LoVo (cell line): ENCODE results near the gene TNFRSF18.

Experiments
- DNase-seq: peaks from one replicate; pipeline ENCODE4 v3.0.0-alpha.2; 2016; ENCODE audit warnings: low spot score

Gene TNFRSF18

DNA sequence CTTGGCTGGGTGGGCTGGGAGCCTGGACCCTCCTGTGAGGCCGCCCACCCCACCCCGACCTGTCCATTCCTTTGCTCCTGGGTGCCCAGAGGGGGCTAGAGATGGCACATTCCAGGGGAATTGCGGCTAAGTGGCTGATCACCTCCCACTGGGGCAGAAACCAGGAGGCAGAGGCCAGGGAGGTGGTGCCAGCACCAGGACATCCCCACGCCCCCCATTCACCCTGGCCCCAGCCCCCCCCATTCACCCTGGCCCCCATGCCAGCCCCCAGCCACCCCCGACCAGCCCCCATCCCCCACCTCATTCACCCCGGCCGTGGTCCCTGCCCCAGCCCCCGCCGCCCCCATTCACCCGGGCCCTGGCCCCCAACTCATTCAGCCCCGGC, 33.9 kb upstream of the TNFRSF18 start:
- DNase-seq: no peak

DNA sequence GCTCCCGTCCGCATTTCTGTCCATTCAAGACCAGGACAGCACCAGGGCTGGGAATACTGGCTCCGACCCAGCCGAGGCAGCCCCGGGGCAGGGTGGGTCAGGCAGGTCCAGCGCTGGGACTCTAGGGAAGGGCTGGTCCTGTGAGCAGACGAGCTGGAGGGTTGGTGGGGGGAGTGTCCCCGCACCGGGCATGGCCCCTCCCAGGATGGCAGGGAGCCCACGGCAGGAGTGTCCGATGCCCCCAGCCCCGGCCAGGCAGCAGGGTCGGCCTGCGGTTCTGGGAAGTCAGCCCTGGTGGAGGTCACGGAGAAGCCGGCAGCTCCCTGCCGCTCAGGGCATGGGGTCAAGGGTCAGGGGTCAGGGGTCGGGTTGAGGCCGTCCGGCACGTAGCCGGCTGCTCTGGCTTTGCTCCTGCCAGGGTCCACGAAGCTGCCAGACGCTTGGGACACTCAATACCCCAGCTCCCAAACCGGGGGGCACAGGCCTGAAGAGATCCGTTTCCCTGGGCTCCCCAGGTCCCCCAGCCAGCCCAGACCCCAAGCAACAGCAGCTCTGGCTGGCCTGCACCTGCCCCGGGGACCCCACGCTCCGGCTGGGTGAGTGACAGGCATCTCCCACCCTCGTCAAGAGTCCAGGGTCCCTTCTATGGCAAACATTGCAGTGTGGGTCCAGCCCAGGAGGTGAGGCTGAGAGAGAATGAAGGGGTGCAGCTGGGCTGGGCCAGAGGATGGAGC, 33.4 kb upstream of the TNFRSF18 start:
- DNase-seq: no peak

DNA sequence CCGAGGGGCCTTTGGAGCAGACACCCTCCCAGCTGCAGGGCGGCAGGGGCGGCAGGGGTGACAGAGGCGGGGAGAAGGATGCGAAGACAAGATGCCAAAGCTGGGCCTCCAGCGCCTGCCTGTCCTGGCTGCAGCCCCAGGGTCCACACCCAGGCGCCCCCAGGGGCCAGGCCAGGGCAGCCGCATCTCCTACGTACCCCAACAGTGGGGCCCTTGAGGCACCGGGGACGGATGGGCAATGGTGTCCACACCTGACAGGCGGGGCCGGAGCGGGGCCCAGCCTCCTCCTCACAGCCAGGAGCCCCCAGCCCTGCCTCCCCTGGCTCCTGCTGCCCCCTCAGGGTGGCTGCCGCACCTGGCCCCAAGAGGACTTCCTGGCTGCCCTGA, 32.8 kb upstream of the TNFRSF18 start:
- DNase-seq: no peak

DNA sequence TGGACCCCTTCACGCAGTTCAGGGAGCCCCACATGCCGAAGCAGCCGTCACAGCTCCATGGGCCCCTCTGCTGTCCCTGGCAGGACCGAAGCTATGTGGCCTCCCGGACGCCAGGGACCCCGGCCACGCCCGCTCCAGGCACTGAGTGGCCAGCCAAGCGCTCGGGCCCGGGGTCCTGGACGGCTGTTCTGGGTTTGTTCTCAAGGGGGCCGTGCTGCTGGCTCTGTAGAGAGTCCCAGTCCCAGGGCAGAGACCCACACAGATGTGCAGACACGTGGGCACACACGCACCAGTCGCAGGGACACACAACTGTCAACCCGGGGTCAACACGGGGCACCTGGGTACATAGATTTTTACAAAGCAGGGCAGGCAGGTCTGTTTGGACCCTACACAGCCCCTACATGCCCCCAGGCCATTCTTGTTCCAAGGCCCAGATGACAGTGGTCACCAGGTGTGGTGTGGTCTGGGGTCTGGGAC, 32.3 kb upstream of the TNFRSF18 start:
- DNase-seq: no peak

DNA sequence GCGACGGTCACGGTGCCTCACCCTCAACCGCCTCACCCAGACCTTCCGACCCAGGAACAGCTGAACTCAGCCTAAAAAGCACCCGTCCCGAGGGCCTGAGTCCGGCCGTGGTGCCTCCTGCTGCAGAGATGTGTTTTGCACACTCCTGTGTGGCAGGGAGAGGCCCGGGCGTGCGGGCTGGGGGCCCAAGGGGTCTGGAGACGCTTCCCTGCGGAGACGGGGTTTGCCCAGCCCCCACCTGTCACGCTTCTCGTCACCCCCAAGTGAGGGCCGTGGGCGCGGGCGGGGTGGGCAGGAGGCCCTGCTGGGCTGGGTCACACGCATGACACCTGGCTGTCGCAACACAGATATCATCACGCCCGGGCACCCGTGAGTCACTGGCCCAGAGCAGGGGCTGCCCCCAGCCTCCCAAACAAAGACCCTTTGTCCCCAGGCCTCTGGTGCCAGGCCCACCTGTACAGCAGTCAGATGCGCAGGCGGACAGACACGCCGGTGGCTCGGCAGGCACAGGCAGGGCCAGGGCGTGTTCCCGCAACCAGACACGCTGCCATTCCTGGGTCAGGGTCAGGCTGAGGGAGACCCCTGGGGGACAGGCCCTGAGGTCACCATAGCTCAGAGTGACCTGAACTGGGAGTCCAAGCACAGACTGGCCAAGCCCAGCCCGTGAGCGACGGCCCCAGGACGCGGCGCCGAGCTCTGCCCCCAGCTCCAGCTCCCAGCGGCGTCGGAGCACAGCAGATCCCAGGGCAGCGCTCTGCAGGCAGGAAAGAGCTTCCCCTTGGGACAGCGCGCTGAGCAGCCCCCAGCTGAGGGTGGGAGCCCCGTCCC, 31.7 kb upstream of the TNFRSF18 start:
- DNase-seq: no peak

DNA sequence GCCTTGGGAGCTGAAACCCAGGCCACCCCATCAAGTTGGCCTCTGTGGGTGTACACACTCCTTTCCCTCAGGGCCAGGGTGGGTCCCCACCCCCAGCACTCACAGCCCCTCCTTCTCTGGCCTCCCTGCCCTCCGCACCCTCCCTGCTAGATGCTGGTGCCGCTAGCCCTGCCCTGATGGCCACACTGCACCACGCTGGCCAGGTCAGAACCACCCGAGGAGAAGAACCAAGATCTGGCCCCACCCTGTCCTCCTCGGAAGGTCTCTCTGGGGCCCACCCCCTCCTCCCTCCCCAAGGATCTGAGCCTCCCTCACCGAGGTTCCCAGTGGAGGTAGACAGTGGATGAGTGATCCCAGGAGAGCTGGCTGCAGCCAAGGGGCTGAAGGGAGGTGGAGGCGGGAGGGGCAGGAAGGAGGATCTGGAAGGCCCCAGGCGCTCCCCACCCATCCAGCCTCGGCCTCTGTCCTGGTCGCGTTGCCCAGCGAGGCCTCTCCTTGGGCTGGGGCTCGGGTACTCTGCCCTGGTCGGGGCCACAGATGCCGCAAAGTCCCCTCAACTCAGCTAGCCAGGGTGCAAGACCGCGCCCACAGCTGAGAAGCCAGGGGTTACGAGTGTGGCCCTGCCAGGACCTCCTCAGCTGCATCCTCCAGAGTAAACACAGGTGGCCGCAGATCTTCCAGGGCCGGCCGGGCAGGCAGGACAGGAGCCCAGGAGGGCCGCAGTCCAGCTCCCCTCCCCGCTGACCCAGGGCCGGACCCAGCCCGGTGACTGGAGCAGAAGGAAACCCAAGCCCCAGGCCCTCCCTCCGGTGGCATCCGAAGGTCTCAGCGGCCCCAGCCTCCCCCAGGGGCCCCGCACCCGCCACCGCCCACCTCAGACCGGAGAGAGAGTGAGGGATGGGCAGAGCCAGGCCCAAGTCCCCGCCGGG, 30.8 kb upstream of the TNFRSF18 start:
- no peak for DNase-seq

DNA sequence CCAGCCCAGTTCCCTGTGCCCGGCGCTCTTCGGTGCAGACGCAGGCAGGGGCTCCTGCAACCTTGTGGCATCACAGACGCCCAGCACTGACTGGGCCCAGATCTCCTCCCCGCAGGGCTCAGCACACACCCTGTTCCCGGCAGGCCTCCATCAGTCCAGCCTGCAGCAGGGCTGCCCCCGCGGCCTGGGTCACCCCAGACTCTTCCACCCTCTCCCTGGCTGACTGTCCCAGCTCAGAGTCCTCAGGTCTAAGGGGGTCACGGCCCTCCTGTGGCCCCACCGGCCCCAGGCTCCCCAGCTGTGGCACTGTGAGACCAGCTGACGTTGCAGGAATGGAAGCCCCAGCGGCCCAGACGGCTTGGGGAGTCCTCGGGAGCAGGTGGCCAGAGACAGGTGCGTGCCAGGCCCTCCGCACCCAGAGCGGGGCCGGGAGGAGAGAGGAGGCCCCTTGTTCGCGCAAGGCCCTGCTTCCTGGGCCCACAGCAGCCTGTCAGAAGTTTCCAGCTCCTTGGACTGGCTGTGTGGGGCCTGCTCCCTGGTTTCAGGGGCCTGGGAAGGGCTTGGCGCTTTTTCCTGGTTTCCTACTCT, 29.9 kb upstream of the TNFRSF18 start:
- DNase-seq: no peak

DNA sequence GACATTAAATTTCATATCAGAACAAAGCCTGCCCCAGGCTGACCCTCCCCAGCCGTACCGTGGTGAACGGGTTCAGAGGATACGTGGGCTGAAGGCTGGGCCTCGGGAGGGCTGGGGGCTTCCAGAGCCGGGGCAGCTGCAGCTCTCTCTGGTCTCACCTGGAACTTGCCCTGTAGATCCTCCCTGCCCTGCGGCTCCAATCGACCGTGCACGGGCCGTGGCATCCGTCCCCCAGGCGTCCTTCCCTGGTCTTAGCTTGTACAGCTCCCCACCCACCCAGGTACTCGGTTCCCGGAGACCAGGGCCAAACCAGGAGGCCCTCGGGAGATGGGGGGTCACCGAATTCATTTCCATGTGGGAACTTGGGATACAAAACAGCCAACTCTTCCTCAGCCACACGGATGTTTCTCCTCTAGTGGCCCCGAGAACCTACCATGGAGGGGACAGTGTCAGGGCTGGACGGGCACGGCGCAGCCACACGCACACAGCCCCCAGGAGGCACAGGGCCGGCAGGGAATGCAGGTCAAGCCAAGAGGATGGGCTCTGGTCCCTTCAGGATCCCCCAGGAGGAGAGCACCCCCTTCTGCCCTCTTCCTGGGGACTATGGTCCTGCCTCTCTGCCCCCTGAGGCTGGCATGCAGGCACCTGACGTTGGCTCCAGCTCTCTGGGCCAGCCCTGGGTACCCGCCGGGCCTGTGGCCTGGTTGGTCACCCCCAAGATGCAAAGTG, 28.8 kb upstream of the TNFRSF18 start:
- no peak for DNase-seq

DNA sequence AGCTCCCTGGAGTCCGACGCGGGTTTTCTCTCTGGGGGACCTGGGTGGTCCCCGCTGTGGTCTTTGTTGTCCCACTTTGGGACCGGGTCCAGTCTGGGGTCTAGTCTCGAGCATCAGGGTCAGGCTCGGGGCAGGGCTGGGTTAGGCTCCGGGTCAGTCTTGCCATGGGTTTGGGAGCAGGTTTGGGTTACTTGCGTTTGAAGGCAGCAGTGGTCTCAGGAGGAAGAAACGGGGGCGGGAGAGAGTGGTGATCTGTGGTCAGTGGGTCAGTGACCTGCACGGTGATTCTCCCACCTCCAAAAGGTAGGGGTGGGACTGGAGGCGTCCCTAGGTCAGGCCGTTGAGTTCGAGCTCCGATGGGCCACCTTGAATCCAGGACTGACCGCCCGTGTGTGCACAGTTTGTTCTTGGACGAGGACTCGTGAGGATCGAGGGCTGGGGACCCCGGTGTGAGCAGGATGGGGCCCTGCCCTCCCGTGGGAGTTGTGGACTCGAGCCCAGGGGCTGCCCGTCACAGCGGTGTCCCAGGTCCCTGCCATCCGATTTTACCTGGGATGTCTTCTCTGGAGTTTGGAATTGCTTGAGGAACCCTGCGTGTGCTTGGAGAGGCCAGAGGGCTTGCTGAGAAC, 27.9 kb upstream of the TNFRSF18 start:
- DNase-seq: no peak

DNA sequence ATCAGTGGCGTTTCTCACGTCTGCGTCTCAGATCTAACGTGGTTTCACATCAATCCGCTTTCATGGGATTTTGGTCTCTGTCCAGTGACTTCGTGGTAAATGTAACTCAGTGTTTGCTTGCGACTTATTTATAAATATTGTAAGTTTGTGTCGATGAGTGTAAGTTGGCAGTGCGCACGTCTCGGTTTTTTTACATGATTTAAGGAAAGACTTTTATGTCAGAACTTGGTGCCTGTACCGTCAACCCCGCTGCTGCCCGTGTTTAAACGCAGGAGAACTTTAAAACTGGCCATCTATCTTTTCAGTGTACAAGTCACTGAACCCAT, 27.1 kb upstream of the TNFRSF18 start:
- DNase-seq: no peak

DNA sequence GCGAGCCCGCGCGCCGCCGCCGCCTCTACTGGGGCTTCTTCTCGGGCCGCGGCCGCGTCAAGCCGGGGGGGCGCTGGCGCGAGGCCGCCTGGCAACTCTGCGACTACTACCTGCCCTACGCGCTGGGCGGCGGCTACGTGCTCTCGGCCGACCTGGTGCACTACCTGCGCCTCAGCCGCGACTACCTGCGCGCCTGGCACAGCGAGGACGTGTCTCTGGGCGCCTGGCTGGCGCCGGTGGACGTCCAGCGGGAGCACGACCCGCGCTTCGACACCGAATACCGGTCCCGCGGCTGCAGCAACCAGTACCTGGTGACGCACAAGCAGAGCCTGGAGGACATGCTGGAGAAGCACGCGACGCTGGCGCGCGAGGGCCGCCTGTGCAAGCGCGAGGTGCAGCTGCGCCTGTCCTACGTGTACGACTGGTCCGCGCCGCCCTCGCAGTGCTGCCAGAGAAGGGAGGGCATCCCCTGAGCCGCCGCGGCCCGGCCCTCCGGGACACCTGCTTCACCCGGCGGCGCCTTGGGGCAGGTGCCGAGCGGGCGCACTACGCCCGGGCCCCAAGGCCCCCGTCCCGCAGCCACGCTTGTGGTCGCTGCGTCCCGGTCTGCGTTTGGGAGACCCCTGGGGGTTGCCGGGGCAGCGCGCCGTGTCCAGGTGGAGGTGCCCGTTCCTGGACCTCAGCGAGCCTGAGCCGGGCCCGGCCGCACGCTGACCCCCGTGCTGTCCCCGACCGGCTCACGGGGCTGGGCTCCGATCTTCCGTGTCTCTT, 26.6 kb upstream of the TNFRSF18 start:
- DNase-seq: no peak

DNA sequence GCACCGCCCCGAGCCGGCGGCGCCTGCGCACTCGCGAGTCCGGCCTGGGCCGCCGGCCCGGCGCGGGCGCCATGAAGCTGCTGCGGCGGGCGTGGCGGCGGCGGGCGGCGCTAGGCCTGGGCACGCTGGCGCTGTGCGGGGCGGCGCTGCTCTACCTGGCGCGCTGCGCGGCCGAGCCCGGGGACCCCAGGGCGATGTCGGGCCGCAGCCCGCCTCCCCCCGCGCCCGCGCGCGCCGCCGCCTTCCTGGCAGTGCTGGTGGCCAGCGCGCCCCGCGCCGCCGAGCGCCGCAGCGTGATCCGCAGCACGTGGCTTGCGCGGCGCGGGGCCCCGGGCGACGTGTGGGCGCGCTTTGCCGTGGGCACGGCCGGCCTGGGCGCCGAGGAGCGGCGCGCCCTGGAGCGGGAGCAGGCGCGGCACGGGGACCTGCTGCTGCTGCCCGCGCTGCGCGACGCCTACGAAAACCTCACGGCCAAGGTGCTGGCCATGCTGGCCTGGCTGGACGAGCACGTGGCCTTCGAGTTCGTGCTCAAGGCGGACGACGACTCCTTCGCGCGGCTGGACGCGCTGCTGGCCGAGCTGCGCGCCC, 25.9 kb upstream of the TNFRSF18 start, which contains the start of gene B3GALT6:
B3GALT6 (plus strand) TSS at position 30 of the 588 bp plus-strand sequence; CDS start at position 72, 42 bp downstream.
- DNase-seq: no peak

DNA sequence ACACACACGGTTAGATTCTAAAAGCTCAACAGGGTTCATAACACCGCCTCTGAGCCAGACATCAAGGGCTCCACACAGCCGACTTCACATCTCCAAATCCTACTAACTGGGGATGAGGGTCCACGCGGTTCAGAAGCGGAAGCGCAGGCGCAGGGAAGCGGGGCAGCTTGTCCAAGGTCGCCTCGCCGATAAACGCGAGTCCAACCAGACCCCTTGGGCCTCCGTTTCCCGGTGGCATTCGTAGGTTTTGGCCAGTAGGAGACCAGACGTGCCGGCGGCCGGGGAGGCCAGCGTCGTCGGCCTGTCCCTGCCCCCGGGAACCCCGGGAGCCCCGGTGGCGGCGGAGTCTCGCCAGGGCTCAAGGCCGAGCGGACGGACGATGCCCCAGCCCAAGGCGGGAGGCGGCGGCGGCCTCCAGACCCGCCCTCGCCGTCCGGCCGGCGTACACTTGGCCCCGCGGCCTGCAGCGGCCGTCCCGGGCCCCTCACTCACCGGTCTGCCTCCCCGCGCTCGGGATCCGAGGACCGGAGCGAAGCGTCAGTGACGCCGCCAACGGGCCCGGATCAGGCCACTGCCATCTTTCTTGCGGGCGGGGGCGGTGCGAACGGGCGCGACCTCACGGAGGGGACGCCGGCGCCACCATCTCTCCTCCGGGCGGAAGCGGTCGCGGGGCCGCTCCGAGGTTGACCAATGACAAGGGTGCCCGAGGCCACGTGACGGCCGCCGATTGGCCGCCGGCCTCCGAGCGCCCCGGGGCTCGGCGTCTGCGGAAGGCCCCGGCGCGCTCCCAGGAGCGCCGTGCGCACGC, 25.2 kb upstream of the TNFRSF18 start, which contains the start of gene SDF4:
SDF4 (minus strand) TSS at position 602 of the 808 bp plus-strand sequence. CDS start 3,229 bp downstream, outside the sequence.
- DNase-seq: peak; percentile 97

DNA sequence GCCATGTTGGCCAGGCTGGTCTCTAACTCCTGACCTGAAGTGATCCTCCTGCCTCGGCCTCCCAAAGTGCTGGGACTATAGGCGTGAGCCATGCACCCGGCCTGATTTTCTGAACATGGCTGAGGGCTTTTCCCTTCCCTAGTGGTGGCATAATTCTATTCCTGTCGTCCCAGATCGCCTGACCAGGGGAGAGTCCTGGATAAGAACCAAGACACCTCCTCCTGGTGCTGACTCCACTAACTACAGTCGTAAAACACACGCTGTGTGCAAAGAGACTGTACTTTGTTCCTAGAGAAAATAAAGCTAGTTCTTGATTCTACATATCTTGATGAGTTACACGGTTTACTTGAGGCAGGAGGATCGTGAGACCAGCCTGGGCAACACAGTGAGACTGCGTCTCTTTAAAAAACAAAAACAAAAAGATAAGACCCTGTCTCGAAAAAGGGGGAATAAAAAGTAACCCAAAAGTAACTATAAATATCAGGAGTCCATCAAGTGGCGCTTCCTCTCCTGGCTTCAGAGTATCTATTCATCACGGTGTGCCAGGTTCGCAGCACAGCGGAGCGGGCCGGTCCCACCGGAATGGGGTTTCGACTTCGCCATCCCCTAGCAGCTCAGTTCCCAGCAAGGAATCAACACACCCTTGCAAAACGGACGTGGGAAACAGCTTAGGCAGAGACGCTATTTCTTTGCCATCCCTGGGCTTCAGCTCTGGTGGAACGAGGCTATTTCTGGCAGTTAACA, 24.4 kb upstream of the TNFRSF18 start:
- peak; percentile 63 for DNase-seq

DNA sequence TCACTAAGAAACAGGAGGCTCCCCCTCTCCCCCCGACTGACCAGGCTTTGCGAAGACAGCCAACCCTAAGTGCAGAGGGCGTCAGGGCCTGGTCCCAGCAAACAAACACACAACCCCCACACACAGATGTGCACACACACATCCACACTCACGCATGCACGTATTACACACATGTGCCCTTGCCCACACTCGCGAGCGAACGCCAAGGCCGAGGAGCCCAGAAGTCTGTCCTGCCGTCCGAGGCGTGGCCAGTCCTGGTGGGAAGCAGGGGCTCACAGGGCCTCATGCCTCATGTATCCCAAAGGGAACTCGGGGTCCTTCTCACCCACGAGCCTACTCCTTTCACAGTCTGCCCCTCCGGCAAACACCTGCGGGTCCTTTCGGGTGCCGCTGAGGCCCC, 23.4 kb upstream of the TNFRSF18 start:
- DNase-seq: no peak

DNA sequence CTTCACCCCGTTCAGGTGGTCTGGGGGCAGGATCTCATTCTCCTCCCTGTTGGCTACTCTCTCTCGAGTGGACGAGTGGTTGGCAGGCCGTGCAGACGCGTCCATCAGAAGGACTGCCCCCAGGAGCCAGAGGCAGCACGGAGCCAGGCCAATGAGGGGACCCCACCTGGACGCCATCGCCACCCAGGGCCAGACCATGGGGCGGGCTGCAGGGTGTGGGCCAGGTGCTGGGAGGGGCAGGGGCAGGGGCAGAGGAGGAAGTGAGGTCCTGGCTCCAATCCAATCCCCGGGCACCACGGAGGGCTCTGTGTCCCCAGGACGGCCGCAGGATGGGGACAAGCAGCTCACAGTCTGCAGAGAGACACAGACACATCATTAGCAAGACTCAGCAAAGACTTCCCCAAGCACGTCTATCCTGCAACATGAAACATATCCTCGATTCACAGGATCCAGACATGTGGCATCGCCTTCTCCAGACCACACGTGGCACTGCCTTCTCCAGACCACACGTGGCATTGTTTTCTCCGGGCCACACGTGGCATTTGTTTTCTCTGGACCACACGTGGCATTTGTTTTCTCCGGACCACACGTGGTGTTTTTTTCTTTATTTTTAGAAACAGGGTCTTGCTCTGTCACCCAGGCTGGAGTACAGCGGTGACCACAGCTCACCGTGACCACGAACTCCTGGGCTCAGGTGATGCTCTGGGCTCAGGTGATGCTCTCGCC, 22.4 kb upstream of the TNFRSF18 start:
- no peak for DNase-seq

DNA sequence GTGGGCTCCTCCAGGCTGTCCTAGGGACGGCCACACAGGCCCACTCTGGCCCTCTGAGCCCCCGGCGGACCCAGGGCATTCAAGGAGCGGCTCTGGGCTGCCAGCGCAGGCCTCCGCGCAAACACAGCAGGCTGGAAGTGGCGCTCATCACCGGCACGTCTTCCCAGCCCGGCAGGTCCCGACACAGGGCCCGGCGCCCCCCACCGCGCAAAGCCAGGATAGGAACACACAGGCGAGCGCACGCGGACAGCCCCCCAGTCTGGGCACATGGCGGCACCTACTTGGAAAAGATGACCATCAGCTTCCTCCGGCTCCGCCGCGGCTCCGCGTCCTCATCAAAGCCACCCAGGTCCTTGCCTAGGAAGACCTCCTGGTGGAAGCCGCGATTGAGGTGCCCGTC, 21.8 kb upstream of the TNFRSF18 start:
- DNase-seq: no peak
